Measurements from ENCODE around the gene HCFC1. TPM values are rescaled to one million over a fixed set of nuclear protein-coding genes. Genes with fewer than 3 reads are reported as not detected.

Gene HCFC1
- total and polyA plus RNA-seq, 9 of the 15 experiments (the other 6 are each of a cell fraction or from before 2014, with no cell fraction given), result 2.8 to 133 (median 17.1) TPM

DNA sequence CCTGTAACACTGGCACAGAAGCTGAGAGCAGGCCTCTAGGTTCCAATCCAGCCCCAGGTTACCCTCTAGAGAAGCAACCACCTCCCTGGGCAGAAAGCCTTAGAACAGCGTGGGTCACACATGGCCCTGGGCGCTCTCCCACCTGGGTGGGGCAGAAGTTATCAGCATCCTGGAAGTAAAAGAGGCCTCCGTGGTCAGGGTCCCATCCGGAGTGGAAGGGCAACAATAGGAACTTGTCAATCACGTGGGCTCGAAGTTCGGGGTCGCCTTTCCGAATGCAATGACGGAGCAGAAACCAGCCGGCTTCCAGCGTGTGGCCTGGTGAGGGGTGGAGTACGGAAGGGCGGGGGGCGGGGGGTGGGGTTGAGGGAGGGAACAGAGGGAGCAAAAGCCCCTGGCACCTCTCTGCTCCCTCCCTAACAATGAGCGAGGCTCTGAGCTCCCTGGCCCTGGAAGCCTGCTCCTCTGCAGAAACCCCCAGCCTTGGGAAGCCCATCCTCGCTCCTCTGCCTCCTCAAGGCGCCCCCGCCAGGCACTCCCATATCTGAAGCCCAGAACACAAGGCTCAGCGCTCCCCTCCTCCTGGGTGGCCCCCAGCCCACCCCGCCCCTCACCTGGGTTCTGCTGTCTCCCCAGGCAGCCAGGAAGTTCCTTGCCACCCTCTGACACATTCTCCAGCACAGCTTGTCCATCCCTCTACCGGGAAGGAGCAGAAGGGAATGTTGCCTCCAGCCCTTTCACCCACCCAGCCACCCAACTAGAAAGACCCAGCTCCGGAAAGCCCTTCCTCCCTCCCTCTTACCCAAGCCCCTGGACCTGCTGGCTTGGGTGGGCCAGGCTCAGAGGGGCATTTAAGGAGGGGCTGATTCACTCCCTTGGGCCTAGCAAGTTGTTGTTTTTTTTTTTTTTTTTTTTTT lies 30.0 kb downstream of the HCFC1 start (continued):
- TF ChIP-seq POLR2B (IDR thresholded peaks at IDR 0.05; ENCODE audit: low read depth, partially characterized antibody) (no peak), ZNF316 (IDR thresholded peaks at IDR 0.05) (peak; percentile 28; the same call in 1 of the 2 replicates), MECOM (CRISPR knock-in tag; IDR thresholded peaks at IDR 0.05) (no peak), GTF2E2 (tag; IDR thresholded peaks at IDR 0.05) (no peak), HDGF (IDR thresholded peaks at IDR 0.05) (no peak), HMG20A (CRISPR knock-in tag; conservative IDR thresholded peaks at IDR 0.05) (no peak), PHF20 (IDR thresholded peaks at IDR 0.05; ENCODE audit: partially characterized antibody) (no peak), ZNF3 (CRISPR knock-in tag; IDR thresholded peaks at IDR 0.05) (no peak), RAD51 (IDR thresholded peaks at IDR 0.05; ENCODE audit: borderline replicate concordance, low read depth) (0 out of 2 replicates have a peak, but pooled peaks have one; percentile 17), ZNF699 (CRISPR knock-in tag; IDR thresholded peaks at IDR 0.05; ENCODE audit: insufficient replicate concordance) (no peak), KLF10 (CRISPR knock-in tag; IDR thresholded peaks at IDR 0.05) (no peak)
- TF ChIP-seq, protein P1, sequence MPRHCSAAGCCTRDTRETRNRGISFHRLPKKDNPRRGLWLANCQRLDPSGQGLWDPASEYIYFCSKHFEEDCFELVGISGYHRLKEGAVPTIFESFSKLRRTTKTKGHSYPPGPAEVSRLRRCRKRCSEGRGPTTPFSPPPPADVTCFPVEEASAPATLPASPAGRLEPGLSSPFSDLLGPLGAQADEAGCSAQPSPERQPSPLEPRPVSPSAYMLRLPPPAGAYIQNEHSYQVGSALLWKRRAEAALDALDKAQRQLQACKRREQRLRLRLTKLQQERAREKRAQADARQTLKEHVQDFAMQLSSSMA (CRISPR knock-in tag; IDR thresholded peaks at IDR 0.05), result no peak
- TF ChIP-seq, protein P2, sequence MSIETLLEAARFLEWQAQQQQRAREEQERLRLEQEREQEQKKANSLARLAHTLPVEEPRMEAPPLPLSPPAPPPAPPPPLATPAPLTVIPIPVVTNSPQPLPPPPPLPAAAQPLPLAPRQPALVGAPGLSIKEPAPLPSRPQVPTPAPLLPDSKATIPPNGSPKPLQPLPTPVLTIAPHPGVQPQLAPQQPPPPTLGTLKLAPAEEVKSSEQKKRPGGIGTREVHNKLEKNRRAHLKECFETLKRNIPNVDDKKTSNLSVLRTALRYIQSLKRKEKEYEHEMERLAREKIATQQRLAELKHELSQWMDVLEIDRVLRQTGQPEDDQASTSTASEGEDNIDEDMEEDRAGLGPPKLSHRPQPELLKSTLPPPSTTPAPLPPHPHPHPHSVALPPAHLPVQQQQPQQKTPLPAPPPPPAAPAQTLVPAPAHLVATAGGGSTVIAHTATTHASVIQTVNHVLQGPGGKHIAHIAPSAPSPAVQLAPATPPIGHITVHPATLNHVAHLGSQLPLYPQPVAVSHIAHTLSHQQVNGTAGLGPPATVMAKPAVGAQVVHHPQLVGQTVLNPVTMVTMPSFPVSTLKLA (conservative IDR thresholded peaks at IDR 0.05), result 0 out of 4 replicates have a peak, but pooled peaks of 1 of the 2 experiments have one; percentile 24
- TF ChIP-seq, protein P3, sequence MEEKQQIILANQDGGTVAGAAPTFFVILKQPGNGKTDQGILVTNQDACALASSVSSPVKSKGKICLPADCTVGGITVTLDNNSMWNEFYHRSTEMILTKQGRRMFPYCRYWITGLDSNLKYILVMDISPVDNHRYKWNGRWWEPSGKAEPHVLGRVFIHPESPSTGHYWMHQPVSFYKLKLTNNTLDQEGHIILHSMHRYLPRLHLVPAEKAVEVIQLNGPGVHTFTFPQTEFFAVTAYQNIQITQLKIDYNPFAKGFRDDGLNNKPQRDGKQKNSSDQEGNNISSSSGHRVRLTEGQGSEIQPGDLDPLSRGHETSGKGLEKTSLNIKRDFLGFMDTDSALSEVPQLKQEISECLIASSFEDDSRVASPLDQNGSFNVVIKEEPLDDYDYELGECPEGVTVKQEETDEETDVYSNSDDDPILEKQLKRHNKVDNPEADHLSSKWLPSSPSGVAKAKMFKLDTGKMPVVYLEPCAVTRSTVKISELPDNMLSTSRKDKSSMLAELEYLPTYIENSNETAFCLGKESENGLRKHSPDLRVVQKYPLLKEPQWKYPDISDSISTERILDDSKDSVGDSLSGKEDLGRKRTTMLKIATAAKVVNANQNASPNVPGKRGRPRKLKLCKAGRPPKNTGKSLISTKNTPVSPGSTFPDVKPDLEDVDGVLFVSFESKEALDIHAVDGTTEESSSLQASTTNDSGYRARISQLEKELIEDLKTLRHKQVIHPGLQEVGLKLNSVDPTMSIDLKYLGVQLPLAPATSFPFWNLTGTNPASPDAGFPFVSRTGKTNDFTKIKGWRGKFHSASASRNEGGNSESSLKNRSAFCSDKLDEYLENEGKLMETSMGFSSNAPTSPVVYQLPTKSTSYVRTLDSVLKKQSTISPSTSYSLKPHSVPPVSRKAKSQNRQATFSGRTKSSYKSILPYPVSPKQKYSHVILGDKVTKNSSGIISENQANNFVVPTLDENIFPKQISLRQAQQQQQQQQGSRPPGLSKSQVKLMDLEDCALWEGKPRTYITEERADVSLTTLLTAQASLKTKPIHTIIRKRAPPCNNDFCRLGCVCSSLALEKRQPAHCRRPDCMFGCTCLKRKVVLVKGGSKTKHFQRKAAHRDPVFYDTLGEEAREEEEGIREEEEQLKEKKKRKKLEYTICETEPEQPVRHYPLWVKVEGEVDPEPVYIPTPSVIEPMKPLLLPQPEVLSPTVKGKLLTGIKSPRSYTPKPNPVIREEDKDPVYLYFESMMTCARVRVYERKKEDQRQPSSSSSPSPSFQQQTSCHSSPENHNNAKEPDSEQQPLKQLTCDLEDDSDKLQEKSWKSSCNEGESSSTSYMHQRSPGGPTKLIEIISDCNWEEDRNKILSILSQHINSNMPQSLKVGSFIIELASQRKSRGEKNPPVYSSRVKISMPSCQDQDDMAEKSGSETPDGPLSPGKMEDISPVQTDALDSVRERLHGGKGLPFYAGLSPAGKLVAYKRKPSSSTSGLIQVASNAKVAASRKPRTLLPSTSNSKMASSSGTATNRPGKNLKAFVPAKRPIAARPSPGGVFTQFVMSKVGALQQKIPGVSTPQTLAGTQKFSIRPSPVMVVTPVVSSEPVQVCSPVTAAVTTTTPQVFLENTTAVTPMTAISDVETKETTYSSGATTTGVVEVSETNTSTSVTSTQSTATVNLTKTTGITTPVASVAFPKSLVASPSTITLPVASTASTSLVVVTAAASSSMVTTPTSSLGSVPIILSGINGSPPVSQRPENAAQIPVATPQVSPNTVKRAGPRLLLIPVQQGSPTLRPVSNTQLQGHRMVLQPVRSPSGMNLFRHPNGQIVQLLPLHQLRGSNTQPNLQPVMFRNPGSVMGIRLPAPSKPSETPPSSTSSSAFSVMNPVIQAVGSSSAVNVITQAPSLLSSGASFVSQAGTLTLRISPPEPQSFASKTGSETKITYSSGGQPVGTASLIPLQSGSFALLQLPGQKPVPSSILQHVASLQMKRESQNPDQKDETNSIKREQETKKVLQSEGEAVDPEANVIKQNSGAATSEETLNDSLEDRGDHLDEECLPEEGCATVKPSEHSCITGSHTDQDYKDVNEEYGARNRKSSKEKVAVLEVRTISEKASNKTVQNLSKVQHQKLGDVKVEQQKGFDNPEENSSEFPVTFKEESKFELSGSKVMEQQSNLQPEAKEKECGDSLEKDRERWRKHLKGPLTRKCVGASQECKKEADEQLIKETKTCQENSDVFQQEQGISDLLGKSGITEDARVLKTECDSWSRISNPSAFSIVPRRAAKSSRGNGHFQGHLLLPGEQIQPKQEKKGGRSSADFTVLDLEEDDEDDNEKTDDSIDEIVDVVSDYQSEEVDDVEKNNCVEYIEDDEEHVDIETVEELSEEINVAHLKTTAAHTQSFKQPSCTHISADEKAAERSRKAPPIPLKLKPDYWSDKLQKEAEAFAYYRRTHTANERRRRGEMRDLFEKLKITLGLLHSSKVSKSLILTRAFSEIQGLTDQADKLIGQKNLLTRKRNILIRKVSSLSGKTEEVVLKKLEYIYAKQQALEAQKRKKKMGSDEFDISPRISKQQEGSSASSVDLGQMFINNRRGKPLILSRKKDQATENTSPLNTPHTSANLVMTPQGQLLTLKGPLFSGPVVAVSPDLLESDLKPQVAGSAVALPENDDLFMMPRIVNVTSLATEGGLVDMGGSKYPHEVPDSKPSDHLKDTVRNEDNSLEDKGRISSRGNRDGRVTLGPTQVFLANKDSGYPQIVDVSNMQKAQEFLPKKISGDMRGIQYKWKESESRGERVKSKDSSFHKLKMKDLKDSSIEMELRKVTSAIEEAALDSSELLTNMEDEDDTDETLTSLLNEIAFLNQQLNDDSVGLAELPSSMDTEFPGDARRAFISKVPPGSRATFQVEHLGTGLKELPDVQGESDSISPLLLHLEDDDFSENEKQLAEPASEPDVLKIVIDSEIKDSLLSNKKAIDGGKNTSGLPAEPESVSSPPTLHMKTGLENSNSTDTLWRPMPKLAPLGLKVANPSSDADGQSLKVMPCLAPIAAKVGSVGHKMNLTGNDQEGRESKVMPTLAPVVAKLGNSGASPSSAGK (IDR thresholded peaks at IDR 0.05), result peak; percentile 62
